ENCODE measurements around the gene GNB5. TPM values are rescaled to one million over a fixed set of nuclear protein-coding genes. Genes with fewer than 3 reads are reported as not detected.

GNB5 gene
- total RNA-seq, 1 experiment from 2014 or later = 29.8 TPM

GRCh38 chr15:52208306-52208946 lies 17.2 kb upstream of the GNB5 start:
- H3K4me1 ChIP-seq (ENCODE audit: insufficient read depth, low read length) = no peaks in the 10 kb centered on the region
- no peaks in the 10 kb centered on the region for H3K27me3 ChIP-seq (ENCODE audit: insufficient read depth, low read length)
- H4K20me1 ChIP-seq (ENCODE audit: control insufficient read depth, insufficient read depth, insufficient read length) = no peaks in the 10 kb centered on the region
- no peak overlapping the region for H4K8ac ChIP-seq (replicated peaks; ENCODE audit: insufficient read length, low read depth, low read length)
- H3K79me1 ChIP-seq (ENCODE audit: insufficient read depth, low read depth, low read length, poor library complexity, severe bottlenecking) = no peaks in the 10 kb centered on the region
- TF ChIP-seq CTCF (conservative IDR thresholded peaks at IDR 0.05) = peak; percentile 96
- no peak overlapping the region for H4K91ac ChIP-seq (ENCODE audit: insufficient read length, low read depth, low read length)
- Mint-ChIP-seq H3K4me3 (no peak overlapping the region), H3K4me1 (peaks cover 11% of the 10 kb centered on the region in 2 experiments), H3K36me3 (ENCODE audit: insufficient read depth in 1 of 3, low read depth in 3 of 3) (peaks cover 5 to 67% (median 44%) of the 10 kb centered on the region in 3 experiments), H3K27me3 (ENCODE audit: low read depth) (no peaks in the 10 kb centered on the region), H3K9me3 (no peaks in the 10 kb centered on the region), H3K27ac (no peak overlapping the region)
- H3K18ac ChIP-seq (ENCODE audit: insufficient read length, low read depth, low read length) = no peak overlapping the region
- H2BK12ac ChIP-seq (ENCODE audit: insufficient read length, low read depth, low read length) = no peak overlapping the region
- H2BK120ac ChIP-seq (ENCODE audit: low read depth, low read length, poor library complexity, severe bottlenecking) = no peak overlapping the region
- H3K56ac ChIP-seq (ENCODE audit: insufficient read length, low read depth, low read length) = no peak overlapping the region
- H2BK20ac ChIP-seq (ENCODE audit: low read depth, low read length, poor library complexity, severe bottlenecking) = no peak overlapping the region
- no peaks in the 10 kb centered on the region for H3K23me2 ChIP-seq (ENCODE audit: insufficient read length, low read depth, low read length, poor library complexity, severe bottlenecking)
- H4K5ac ChIP-seq (ENCODE audit: insufficient read length, low read depth, low read length) = no peak overlapping the region
- H3K4ac ChIP-seq (ENCODE audit: low read depth, low read length) = no peak overlapping the region
- no peak overlapping the region for H2BK15ac ChIP-seq (ENCODE audit: low read depth, low read length)
- H3T11ph ChIP-seq (ENCODE audit: low read length) = no peak overlapping the region
- no peaks in the 10 kb centered on the region for H3K9me3 ChIP-seq (ENCODE audit: control insufficient read depth, low read depth, low read length)
- no peak overlapping the region for H2AK5ac ChIP-seq (ENCODE audit: insufficient read length, low read length)
- WGBS (ENCODE audit: extremely low coverage, insufficient read length, low lambda C conversion rate) = no CpG with 5 or more reads among the region's 2 CpGs
- no peak overlapping the region for H3K14ac ChIP-seq (ENCODE audit: insufficient read depth, low read length)
- H3K79me2 ChIP-seq (ENCODE audit: insufficient read depth, low read length) = no peaks in the 10 kb centered on the region
- no peak overlapping the region for H3K27ac ChIP-seq (ENCODE audit: insufficient read length, low read depth, low read length)
- H3K9ac ChIP-seq (ENCODE audit: extremely low read depth, insufficient read length, low read length) = no peak overlapping the region
- H3K4me2 ChIP-seq (ENCODE audit: insufficient read depth, insufficient read length, low read length) = no peak overlapping the region
- no peak overlapping the region for H2BK5ac ChIP-seq (ENCODE audit: insufficient read length, low read length)
- DNase-seq = peak; percentile 78
- H3K23ac ChIP-seq (ENCODE audit: insufficient read length, low read depth, low read length) = no peak overlapping the region
- no peak overlapping the region for H2AFZ ChIP-seq (ENCODE audit: low read length)

Data from H9 (cell line).